HG02588 (cell line): ENCODE measurements around the gene ITIH5.
A peak's percentile ranks its signal among the peaks of the same experiment; 100 is the strongest.

Experiments used
- ATAC-seq: cut with Tn5 transposase; IDR thresholded peaks from one replicate; pipeline ENCODE4 v1.9.1; 2021; ENCODE audit warnings: mild to moderate bottlenecking, moderate library complexity; ENCODE audit not compliant: unreplicated experiment

Gene ITIH5

DNA sequence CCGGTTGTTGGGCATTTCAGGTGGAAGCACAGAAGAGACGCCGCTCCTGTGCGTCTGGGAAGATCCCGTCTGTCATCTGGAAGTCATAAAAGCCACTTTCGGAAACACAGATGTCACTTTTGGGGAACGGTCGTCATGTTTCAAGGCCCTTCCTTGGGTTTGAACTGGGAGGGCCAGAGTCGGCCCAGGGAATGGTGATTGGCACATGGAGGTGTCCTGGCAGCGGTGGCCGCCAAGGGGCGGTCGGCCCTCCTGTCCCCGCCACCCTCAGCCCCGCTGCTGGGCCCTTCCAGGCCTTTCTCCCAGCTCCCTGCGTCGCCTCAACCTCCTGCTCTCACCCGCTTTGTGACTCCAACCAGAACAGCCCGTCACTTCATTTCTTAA is 140.8 kb downstream of the ITIH5 start:
- ATAC-seq: no peak

DNA sequence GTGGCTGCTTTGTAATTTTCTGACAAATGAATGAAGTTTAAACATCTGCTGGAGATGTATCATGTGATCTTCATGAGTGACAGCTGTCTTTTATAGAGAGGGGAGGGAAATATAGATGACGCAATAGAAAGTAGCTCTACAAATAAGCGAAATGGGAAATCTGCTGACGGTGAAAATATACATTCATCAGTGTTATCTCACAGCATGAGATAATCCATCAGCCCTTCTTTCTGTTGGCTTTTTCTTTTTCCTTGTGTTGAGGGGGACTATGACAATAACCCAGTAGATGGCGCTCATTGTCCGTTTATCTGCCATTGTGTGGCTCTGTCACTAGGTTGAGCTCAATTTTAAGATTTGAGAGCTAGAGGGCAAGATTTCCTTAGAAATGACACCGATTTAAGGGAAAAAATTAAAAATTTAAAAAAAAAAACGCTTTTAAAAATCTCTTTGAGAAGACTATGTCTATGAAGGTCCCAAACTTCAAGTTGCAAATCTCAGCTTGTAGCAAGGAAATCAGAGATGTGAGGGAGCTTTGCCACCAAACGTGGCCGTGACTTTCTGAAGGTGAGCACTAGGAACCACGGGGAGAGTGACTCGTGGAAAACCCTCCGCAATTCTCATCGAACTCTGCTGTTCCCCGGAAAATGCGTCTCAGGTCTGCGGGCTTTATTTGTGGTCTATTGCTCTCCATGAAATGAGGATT is 141.3 kb downstream of the ITIH5 start:
- ATAC-seq: peak; percentile 74

DNA sequence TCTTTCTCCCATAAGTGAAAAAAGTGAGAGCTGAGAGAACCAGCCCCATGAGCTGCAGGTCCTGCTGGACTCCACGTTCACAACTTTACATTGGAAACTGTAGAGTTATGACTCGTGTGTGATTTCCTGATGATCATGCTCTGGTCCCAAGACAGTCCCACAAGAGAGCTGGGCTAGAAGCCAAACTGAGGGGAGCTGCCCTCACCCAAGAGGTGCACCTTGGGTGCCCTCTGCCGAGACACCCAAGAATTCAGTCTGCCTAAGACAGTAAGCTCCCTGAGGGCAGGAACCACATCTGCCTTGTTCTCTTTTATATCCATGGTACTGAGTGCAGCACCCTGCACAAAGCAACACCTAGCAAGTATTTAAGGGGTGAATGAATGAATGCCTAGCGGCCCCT is 143.1 kb downstream of the ITIH5 start:
- ATAC-seq: no peak

DNA sequence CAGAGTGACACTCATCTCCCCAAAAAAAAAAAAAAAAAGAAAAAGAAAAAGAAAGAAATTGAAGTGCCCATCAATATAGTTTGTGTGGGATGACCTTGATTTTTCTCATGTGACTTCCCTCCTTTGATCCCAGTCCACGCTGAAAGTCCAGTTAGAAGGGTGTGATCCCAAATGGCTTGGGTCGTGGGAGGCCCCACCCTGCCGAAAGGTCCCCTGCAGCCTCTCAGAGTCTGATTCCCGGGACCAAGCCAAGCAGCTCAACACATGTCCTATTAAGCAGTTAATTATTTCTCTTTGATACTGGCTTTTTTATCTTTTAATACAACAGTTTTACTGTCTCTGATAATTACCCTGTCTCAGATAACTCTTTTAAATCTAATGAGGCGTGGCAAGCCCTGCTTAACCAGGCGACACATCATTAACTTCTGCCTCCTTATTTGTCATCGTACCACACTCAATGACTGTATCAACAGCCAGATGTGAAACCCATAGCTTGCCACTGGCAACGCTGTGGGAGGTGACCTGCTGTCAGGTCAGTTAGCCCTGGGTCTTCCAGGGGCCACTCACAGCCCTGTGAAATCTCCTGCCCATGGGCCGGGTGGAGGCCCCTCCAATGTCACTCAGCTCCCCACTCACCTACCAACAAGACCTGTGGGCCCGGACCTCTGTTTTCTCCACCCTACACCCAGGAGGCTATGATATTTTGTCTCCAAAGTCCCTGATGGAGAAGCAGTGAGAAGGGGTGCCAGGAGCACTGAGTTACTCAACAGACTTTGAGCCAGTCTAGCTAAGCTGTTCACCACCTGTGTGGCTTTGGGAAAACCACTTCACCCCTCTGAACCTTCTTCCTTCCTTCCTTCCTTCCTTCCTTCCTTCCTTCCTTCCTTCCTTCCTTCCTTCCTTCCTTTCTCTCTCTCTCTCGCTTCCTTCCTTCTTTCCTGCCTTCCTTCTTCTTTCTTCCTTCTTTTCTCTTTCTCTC is 146.0 kb downstream of the ITIH5 start:
- peak; percentile 58 for ATAC-seq

DNA sequence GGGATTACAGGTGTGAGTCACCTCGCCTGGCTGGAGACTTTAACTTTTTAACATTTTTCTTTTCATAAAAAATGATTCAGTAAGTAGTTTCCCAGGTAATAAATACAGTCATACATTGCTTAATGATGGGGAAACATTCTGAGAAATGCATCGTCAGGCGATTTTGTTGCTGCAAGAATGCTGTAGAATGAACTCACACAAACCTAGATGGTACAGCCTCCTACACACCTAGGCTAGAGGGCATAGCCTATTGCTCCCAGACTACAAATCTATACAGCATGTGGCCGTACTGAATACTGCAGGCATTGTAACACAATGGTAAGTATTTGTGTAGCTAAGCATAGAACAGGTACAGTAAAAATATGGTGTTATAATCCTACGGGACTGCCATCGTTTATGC is 147.4 kb downstream of the ITIH5 start:
- ATAC-seq: no peak

DNA sequence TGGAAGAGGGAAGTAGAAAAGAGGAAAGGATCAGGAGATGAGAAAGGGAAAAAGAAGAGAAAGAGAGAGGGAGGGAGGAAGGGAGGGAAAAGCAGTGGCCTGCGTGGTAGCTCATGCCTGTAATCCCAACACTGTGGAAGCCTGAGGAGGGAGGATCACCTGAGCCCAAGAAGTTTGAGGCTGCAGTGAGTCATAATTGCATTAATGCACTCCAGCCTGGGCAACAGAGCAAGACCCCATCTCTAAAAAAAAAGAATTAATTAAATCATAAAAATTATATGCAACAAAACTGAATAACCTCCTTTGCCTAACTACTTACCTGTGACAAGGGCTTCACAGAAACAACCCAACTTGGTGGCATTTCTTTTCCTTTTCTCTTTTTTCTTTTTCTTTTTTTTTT is 148.1 kb downstream of the ITIH5 start:
- ATAC-seq: no peak

DNA sequence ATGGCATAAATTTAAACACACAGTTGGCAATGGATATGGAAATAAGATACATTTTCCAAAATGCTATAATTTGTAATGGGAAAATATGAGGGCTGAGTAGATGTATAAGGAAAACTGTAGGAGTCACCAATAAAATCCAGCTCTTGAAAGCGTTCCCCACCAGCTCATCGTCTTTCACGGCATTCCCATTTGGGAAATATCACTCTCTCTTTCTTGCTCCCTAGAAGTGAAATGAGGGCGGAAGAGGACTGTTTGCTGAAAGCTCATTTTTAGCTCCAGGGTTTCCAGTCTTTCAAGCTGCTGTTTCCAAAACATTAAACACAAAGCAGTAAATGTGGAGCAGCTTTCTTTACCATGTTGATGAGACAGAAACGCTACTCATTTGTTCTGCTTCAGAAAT is 151.3 kb downstream of the ITIH5 start:
- no peak for ATAC-seq

DNA sequence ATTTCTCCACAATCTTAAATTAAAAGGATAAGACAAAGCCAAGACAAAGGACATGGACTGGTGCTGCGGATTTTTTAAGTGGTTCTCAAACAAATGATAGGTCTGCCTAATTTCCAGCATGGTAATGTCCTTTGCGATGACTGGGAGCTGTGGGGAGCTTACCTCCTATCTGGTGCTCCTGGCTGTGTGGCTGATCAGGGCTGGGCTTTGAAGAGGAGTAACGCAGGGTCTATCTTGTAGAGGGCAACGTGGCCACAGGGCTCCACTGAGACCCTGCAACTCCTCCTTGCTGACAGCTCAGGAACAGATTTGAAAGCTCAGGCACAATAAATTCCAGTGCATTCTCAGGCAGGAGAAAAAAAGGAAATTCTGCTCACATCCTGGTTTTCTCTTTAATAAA is 152.8 kb downstream of the ITIH5 start:
- ATAC-seq: no peak

DNA sequence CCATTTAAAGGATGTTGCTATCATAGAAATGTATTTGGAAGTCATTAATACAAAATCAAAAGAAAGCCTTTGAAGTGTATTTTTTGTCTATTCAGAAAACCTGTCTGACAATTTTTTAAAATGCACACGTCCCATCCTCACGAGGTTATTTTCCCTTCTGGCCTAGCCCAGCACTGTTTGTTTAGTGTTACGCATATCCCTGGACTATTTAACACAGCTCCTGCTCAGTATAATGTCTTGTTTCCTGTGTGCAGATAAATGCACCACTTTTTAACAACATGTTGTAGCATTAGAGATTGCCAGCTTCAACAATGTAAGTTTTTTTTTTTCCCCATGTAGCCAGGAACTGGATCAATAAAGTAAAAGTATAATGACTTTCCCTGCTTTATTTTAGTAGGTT is 153.3 kb downstream of the ITIH5 start:
- no peak for ATAC-seq

DNA sequence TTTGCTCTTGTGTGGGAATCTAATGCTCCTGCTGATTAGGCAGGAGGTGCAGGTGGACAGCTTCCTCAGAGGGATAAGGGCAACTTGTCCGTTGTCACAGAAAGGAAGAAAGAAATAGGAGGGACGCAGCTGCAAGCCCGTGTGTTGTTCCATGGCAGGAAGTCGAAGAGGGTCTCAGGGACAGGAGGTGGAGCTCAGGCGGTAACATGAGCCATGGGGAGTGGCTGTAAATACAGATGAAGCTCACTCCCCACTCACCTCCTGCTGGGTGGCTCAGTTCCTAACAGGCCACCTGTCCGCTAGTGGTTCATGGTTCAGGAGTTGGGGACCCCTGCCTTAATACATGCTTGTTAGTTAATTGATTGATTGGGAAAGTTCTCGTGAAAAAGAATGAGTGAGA is 154.3 kb downstream of the ITIH5 start:
- no peak for ATAC-seq

DNA sequence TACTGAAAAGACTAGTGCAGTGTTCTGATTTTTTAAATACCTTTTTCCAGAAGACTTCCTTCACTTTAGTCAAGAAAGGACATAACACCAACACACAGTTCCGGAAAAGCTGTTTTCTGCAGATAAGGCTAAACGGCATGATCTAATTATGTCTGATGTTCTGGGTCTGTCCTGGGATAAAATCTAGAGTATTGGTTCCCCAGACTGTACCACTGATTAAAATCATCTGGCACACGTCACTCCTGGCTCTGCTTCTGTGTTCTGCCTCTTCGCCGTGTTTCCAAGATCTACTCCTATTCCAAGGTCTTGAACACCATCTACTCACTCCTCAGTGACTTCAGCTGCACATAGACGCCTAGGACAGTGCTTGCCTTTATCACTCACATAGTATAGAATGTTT is 155.2 kb downstream of the ITIH5 start:
- ATAC-seq: no peak
